ENCODE data around the gene CPT2. TPM values are rescaled to one million over a fixed set of nuclear protein-coding genes. Genes with fewer than 3 reads are reported as not detected.

CPT2 gene
- total and polyA plus RNA-seq, 4 donors = 27.4 to 109 (median 74.8) TPM

GRCh38 chr1:53220962-53221286, 24.3 kb downstream of the CPT2 start:
- H3K36me3 ChIP-seq (ENCODE audit: control insufficient read depth in 4 of 4, insufficient read depth in 3 of 4, low read depth in 1 of 4, low read length in 3 of 4) = peaks cover 0 to 8% (median 1%) of the 10 kb centered on the region in 4 donors
- DNase-seq (ENCODE audit: low spot score) = no peak
- peaks cover 7 to 16% (median 14%) of the 10 kb centered on the region in 4 donors for H3K4me1 ChIP-seq (ENCODE audit: control insufficient read depth in 4 of 4, insufficient read depth in 4 of 4, low read length in 3 of 4)
- WGBS = 46% methylated on average over 3 of the region's 3 CpGs
- no peaks in the 10 kb centered on the region for H3K27me3 ChIP-seq (ENCODE audit: control insufficient read depth in 4 of 4, insufficient read depth in 4 of 4, low read length in 3 of 4)
- H3K9me3 ChIP-seq (ENCODE audit: control insufficient read depth in 4 of 4, low read length in 3 of 4) = no peaks in the 10 kb centered on the region
- H3K4me3 ChIP-seq (ENCODE audit: low read depth in 1 of 3, low read length in 3 of 3) = peak overlapping the region; percentile 56 to 93 (median 85)
- H3K27ac ChIP-seq (ENCODE audit: low read depth in 1 of 2, low read length in 2 of 2) = peak overlapping the region; percentile 98 to 99
- H3K9ac ChIP-seq (ENCODE audit: low read depth in 1 of 2, low read length in 2 of 2) = peak overlapping the region; percentile 55 to 68
- TF ChIP-seq HNF4G (IDR thresholded peaks at IDR 0.05) (no peak), CTCF (IDR thresholded peaks at IDR 0.05; ENCODE audit: low read depth, low read length, missing input control) (no peak), TAF1 (conservative IDR thresholded peaks at IDR 0.05) (peak; percentile 7), YY1 (IDR thresholded peaks at IDR 0.05) (no peak)

DNA sequence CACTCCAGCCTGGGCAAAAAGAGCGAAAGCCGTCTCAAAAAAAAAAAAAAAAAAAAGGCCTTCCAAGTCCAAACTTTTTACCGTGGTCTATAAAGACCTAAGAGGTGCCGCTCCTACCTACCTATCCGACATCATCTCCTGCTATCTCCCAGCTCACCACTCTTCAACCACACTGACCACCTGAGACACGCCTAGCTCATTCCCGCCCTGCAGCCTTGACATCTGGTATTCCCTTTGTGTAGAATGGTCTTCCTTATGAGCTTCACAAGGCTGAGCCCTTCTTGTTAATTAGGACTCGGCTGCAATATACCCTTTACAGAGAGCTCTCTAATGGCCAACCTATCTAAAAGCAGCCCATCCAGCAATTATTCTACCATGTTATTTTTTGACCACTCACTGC, 41.0 kb downstream of the CPT2 start:
- DNase-seq (ENCODE audit: low spot score) = no peak
- WGBS = 38% methylated on average over 8 of the region's 8 CpGs
- H3K36me3 ChIP-seq (ENCODE audit: control insufficient read depth in 4 of 4, insufficient read depth in 3 of 4, low read depth in 1 of 4, low read length in 3 of 4) = peaks cover 6 to 25% (median 14%) of the 10 kb centered on the region in 4 donors
- H3K4me3 ChIP-seq (ENCODE audit: low read depth in 1 of 3, low read length in 3 of 3) = peak overlapping the region; percentile 81 to 100 (median 96)
- H3K27ac ChIP-seq (ENCODE audit: low read depth in 1 of 2, low read length in 2 of 2) = peak overlapping the region; percentile 38 to 72
- TF ChIP-seq JUND (IDR thresholded peaks at IDR 0.05) (no peak), FOXA2 (IDR thresholded peaks at IDR 0.05) (no peak), GABPA (IDR thresholded peaks at IDR 0.05 in 1 of 2, conservative IDR thresholded peaks at IDR 0.05 in 1 of 2) (no peak), ZBTB33 (IDR thresholded peaks at IDR 0.05) (no peak), RAD21 (IDR thresholded peaks at IDR 0.05) (no peak), CTCF (IDR thresholded peaks at IDR 0.05; ENCODE audit: low read depth, low read length, missing input control) (no peak), NR2F2 (IDR thresholded peaks at IDR 0.05) (no peak), TAF1 (conservative IDR thresholded peaks at IDR 0.05) (no peak), YY1 (IDR thresholded peaks at IDR 0.05) (no peak), SP1 (IDR thresholded peaks at IDR 0.05) (no peak), RXRA (IDR thresholded peaks at IDR 0.05) (no peak), EGR1 (IDR thresholded peaks at IDR 0.05; ENCODE audit: low read depth in 2 of 2) (no peak), HNF4A (conservative IDR thresholded peaks at IDR 0.05) (no peak)
- TF ChIP-seq, protein P1, sequence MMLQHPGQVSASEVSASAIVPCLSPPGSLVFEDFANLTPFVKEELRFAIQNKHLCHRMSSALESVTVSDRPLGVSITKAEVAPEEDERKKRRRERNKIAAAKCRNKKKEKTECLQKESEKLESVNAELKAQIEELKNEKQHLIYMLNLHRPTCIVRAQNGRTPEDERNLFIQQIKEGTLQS (IDR thresholded peaks at IDR 0.05) = no peak
- H3K27me3 ChIP-seq (ENCODE audit: control insufficient read depth in 4 of 4, insufficient read depth in 4 of 4, low read length in 3 of 4) = no peaks in the 10 kb centered on the region
- peak overlapping the region; percentile 96 for H3K9ac ChIP-seq (ENCODE audit: low read depth in 1 of 2, low read length in 2 of 2)
- H3K4me1 ChIP-seq (ENCODE audit: control insufficient read depth in 4 of 4, insufficient read depth in 4 of 4, low read length in 3 of 4) = peaks cover 8 to 34% (median 21%) of the 10 kb centered on the region in 4 donors
- H3K9me3 ChIP-seq (ENCODE audit: control insufficient read depth in 4 of 4, low read length in 3 of 4) = no peaks in the 10 kb centered on the region

Data from liver (tissue), 9 donors.